Esophagus squamous epithelium (tissue), 5 donors: ENCODE measurements around the gene MAD1L1. TPM values are rescaled to one million over a fixed set of nuclear protein-coding genes. Genes with fewer than 3 reads are reported as not detected.
A peak's percentile ranks its signal among the peaks of the same experiment; 100 is the strongest.

ENCODE experiments used
- DNase-seq: peaks from one replicate; lab custom pipeline; 2025; lab: John Stamatoyannopoulos, UW
- H3K27ac ChIP-seq, 4 donors: fragments of 200-600 bp; sonication (generic); one replicate each; pipeline ENCODE4 v1.5.1; 2016 to 2019; ENCODE audit warnings: mild to moderate bottlenecking in 1 of 4
- H3K27me3 ChIP-seq, 4 donors: fragments of 200-600 bp; sonication (generic); 1 replicate in 3 of 4; 2 replicates in 1 of 4; pipeline versions ENCODE4 v1.5.1 to v1.6.0; 2017 to 2021; ENCODE audit warnings: antibody characterized with exemption in 1 of 4
- H3K36me3 ChIP-seq, 3 donors: fragments of 200-600 bp; sonication (generic); one replicate each; pipeline ENCODE4 v1.5.1; 2016 to 2019
- H3K4me1 ChIP-seq, 3 donors: fragments of 200-600 bp; sonication (generic); one replicate each; pipeline ENCODE4 v1.5.1; 2017 to 2019
- H3K4me3 ChIP-seq, 4 donors: fragments of 200-600 bp; sonication (generic); 1 replicate in 3 of 4; 2 replicates in 1 of 4; pipeline ENCODE4 v1.5.1; 2016 to 2019; ENCODE audit warnings: mild to moderate bottlenecking in 2 of 4, moderate library complexity in 1 of 4
- H3K9me3 ChIP-seq, 3 donors: fragments of 200-600 bp; sonication (generic); one replicate each; pipeline ENCODE4 v1.5.1; 2016 to 2019
- POLR2A ChIP-seq, 4 donors: fragments of 450-650 bp; IDR thresholded peaks; one replicate each; pipeline ENCODE4 v1.6.1; 2017; ENCODE audit warnings: antibody characterized with exemption in 4 of 4, mild to moderate bottlenecking in 4 of 4, moderate library complexity in 3 of 4
- WGBS, 2 donors: methylation state at CpG; one replicate each; pipeline ENCODE4 v1.1.5; 2018; 5-methylcytosine and 5-hydroxymethylcytosine counted together
- intact Hi-C: fragments of 100-400 bp; cut with DNase I; formaldehyde crosslinking; loops from one replicate; pipeline ENCODE4 v1.15.0; 2022
- total RNA-seq, 4 donors: library from RNA; depleted of rRNA; stranded (reverse); fragments of >200 nt; gene quantifications; one replicate each; pipeline ENCODE4 v1.1.0, GENCODE V29; 2016
- TF ChIP-seq, protein P1 (sequence below), 6 experiments: fragments of 450-650 bp in 4 of 6; fragments of 200-600 bp in 2 of 6; sonication (generic) in 2 of 6; IDR thresholded peaks; one replicate each; pipeline ENCODE4 v1.5.1; 2016 to 2019; ENCODE audit warnings: antibody characterized with exemption in 6 of 6, mild to moderate bottlenecking in 4 of 6, moderate library complexity in 4 of 6
- donor health status: DM: yes; HTN: yes; CAD: no.

MAD1L1 gene
- total RNA-seq, 4 donors from 2014 or later = 16.6 to 40.4 (median 30.2) TPM

DNA sequence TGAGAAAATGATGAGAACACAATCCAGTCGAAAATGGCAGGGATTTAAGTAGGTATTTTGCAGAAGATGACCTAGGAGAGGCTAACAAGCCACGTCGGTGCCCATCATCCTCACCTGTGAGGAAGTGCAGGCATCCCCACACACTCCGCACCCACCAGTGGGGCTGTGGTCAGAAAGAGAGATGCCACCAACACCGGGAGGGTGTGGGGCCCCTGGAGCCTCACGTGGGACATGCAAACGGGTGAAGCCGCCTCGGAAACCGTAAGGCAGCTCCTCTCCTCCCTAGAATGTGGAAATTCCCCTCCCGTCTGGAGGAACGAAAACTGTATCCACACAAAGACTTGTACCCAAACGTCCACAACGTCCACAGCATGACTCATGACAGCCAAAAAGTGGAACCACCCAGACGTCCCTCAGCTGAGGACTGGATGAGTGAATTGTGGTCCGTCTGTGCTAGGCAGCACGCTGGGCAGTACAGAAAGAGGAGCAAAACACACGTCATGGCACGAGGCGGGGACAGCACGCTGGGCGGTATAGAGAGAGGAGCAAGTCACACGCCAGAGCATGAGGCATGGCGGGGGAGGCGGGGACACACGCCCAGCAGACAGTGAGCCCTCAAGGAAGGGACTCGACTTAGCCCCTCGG lies 316.7 kb downstream of the MAD1L1 start:
- H3K9me3 ChIP-seq = no peaks in the 10 kb centered on the region
- no peak for DNase-seq
- intact Hi-C loops = no loop called here
- H3K4me3 ChIP-seq = no peak overlapping the region
- peaks cover 0 to 43% (median 13%) of the 10 kb centered on the region in 3 donors for H3K4me1 ChIP-seq
- H3K36me3 ChIP-seq = no peaks in the 10 kb centered on the region
- 81 to 83% methylated on average over 24 to 27 of the region's 28 CpGs for WGBS, 2 donors
- no peaks in the 10 kb centered on the region for H3K27me3 ChIP-seq
- TF ChIP-seq POLR2A (IDR thresholded peaks at IDR 0.05) = no peak
- TF ChIP-seq, protein P1, sequence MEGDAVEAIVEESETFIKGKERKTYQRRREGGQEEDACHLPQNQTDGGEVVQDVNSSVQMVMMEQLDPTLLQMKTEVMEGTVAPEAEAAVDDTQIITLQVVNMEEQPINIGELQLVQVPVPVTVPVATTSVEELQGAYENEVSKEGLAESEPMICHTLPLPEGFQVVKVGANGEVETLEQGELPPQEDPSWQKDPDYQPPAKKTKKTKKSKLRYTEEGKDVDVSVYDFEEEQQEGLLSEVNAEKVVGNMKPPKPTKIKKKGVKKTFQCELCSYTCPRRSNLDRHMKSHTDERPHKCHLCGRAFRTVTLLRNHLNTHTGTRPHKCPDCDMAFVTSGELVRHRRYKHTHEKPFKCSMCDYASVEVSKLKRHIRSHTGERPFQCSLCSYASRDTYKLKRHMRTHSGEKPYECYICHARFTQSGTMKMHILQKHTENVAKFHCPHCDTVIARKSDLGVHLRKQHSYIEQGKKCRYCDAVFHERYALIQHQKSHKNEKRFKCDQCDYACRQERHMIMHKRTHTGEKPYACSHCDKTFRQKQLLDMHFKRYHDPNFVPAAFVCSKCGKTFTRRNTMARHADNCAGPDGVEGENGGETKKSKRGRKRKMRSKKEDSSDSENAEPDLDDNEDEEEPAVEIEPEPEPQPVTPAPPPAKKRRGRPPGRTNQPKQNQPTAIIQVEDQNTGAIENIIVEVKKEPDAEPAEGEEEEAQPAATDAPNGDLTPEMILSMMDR (IDR thresholded peaks at IDR 0.05) = no peak
- peak overlapping the region in 1 of 4 donors; percentile 14 for H3K27ac ChIP-seq

DNA sequence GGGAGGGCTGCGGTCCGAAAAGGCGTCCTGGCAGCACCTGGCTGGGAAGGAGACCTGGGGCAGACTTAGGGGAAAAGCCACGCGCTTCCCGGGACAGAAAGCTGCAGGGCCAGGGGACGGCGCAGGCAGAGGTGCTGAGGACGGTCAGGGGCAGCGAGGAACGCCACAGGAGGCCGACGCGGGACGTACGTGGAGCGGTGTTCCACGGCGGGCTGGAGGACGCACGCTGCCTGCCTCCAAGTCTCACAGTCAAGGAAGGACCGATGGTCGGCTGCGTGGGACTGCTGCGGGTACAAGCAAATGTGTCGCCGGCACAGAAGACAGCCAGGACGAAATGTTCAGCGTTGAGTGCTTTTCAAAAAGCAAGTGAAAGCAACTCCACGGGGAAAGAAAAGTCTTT lies 317.4 kb downstream of the MAD1L1 start:
- Histone ChIP-seq H3K27ac (no peak overlapping the region), H3K9me3 (no peaks in the 10 kb centered on the region), H3K36me3 (no peaks in the 10 kb centered on the region), H3K27me3 (no peaks in the 10 kb centered on the region), H3K4me3 (no peak overlapping the region), H3K4me1 (peaks cover 0 to 43% (median 13%) of the 10 kb centered on the region in 3 donors)
- 93 to 95% methylated on average over 28 to 30 of the region's 30 CpGs for WGBS, 2 donors
- intact Hi-C loops = no loop called here
- no peak for DNase-seq
- TF ChIP-seq, protein P1 (IDR thresholded peaks at IDR 0.05) = no peak
- TF ChIP-seq POLR2A (IDR thresholded peaks at IDR 0.05) = no peak

DNA sequence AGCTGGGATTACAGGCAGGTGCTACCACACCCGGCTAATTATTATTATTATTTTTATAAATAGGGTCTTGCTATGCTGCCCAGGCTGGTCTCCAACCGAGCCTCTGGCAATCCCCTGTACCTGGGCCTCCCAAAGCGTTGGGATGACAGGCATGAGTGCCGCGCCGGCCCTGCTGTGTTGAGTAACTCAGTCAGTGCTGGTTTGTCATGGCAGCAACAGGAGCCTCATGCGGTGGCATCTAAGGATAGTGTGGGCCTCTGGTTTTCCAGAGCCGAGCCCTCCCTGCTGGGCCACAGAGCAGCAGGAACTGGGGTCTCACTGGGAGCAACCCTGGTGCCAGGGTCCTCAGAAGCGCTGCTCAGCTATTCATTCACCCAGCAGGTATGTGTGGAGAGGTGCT lies 318.0 kb downstream of the MAD1L1 start:
- no peak for DNase-seq
- no peaks in the 10 kb centered on the region for H3K9me3 ChIP-seq

DNA sequence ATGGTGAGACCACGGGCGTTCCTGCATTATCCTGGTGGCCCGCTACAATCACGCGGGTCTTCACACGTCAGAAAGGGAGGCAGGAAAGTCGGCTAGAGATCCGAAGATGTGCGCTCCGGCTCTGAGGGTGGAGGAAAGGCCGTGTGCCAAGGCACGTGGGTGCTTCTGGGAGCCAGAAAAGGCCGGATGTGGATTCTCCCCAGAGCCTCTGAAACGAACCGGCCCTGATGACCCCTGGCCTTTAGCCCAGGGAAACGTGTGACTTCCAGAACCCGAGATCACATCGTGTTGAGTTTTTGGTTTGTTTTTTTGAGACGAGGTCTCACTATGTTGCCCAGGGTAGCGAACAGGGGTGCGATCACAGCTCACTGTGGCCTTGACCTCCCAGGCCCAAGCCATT lies 318.4 kb downstream of the MAD1L1 start:
- TF ChIP-seq POLR2A (IDR thresholded peaks at IDR 0.05) = no peak
- TF ChIP-seq, protein P1 (IDR thresholded peaks at IDR 0.05) = no peak
- Histone ChIP-seq H3K9me3 (no peaks in the 10 kb centered on the region), H3K4me3 (no peak overlapping the region), H3K27me3 (no peaks in the 10 kb centered on the region), H3K27ac (no peak overlapping the region), H3K36me3 (no peaks in the 10 kb centered on the region), H3K4me1 (peaks cover 0 to 33% (median 11%) of the 10 kb centered on the region in 3 donors)
- no peak for DNase-seq
- intact Hi-C loops = no loop called here
- WGBS, 2 donors = 70 to 78% methylated on average over 8 to 18 of the region's 21 CpGs

More for the DNA sequence above, 318.0 kb downstream of the MAD1L1 start:
- Histone ChIP-seq H3K36me3 (no peaks in the 10 kb centered on the region), H3K27ac (no peak overlapping the region), H3K4me1 (peaks cover 0 to 38% (median 13%) of the 10 kb centered on the region in 3 donors), H3K4me3 (no peak overlapping the region), H3K27me3 (no peaks in the 10 kb centered on the region)
- WGBS, 2 donors = 80 to 100% methylated on average over 1 to 2 of the region's 9 CpGs
- intact Hi-C loops = no loop called here
- TF ChIP-seq, protein P1 (IDR thresholded peaks at IDR 0.05) = no peak
- TF ChIP-seq POLR2A (IDR thresholded peaks at IDR 0.05) = no peak

DNA sequence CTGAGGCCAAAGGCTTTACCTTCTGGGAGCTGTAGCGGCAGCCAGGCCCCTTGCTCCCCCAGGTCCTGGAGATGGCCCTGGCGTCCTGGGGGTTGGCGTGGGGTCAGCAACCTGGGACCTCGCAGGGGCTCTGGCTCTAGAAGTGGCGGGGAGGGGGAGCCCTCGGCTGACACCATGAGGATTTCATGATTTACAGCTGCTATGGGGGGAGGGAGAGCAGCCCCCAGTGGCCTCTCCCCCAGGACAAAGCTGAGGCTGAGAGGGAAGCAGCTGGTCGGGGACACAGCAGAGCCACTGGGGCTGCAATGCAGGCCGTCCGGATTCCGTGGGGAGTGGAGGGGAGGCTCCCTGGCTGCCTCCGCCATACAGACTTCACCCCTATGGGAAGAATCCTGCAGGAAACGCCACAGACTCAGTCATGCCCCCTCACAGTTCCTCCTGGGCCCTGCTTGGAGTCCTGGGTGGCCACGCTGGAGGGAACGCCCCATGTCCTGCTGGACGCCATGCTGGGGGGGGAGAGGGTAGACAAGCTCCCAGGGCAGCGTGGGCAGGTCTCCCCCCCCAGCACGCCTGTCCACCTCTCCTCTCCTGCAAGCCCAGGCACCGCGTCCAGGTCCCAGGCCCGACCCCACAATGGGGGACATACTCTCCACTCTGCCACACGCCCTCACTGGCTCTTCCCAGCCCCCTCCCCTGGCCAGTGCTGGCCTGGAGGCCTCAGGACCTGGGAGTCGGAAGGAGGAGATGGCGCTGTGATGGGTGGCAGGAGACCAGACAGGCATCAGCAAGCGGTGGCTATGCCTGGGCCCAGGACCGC lies 319.1 kb downstream of the MAD1L1 start:
- WGBS, 2 donors = 60 to 88% methylated on average over 1 of the region's 25 CpGs
- H3K27me3 ChIP-seq = no peaks in the 10 kb centered on the region
- no peak for DNase-seq
- peaks cover 0 to 31% (median 8%) of the 10 kb centered on the region in 3 donors for H3K4me1 ChIP-seq
- H3K4me3 ChIP-seq = no peak overlapping the region
- TF ChIP-seq POLR2A (IDR thresholded peaks at IDR 0.05) = no peak
- TF ChIP-seq, protein P1 (IDR thresholded peaks at IDR 0.05) = no peak
- no peaks in the 10 kb centered on the region for H3K36me3 ChIP-seq
- no peak overlapping the region for H3K27ac ChIP-seq
- H3K9me3 ChIP-seq = no peaks in the 10 kb centered on the region
- intact Hi-C loops = no loop called here
